Activated T-cell treated with anti-CD3 and anti-CD28 coated beads, Interleukin-2, amount 50 U/mL, for 48 hours (primary cell): ENCODE data around the gene ASPHD2.

Experiments used
- DNase-seq, 2 experiments: peaks; one replicate each; pipeline ENCODE4 v3.0.0-alpha.2; 2020

The ASPHD2 gene

GRCh38 chr22:26447584-26448329, 18.7 kb downstream of the ASPHD2 start:
- no peak for DNase-seq

- no peak for DNase-seq
Observed at GRCh38 chr22:26448334-26448733, 19.3 kb downstream of the ASPHD2 start.

GRCh38 chr22:26448941-26449340, 19.9 kb downstream of the ASPHD2 start:
- no peak for DNase-seq

GRCh38 chr22:26450453-26451185, 21.6 kb downstream of the ASPHD2 start:
- DNase-seq: no peak

GRCh38 chr22:26452236-26453016, 23.4 kb downstream of the ASPHD2 start:
- DNase-seq: no peak

GRCh38 chr22:26453216-26453615, 24.2 kb downstream of the ASPHD2 start:
- DNase-seq: no peak

GRCh38 chr22:26453812-26454500, 24.9 kb downstream of the ASPHD2 start:
- DNase-seq: no peak

GRCh38 chr22:26457661-26458272, 28.7 kb downstream of the ASPHD2 start:
- no peak for DNase-seq

GRCh38 chr22:26460202-26460601, 31.1 kb downstream of the ASPHD2 start:
- no peak for DNase-seq

GRCh38 chr22:26461188-26461810, 32.2 kb downstream of the ASPHD2 start:
- DNase-seq: peak; percentile 48 to 57

GRCh38 chr22:26462051-26462450, 33.0 kb downstream of the ASPHD2 start:
- no peak for DNase-seq

GRCh38 chr22:26462641-26463040, 33.6 kb downstream of the ASPHD2 start:
- DNase-seq: no peak

- no peak for DNase-seq
Observed at GRCh38 chr22:26463101-26463661, 34.1 kb downstream of the ASPHD2 start.

GRCh38 chr22:26463688-26464087, 34.6 kb downstream of the ASPHD2 start:
- DNase-seq: no peak

GRCh38 chr22:26464312-26464711, 35.3 kb downstream of the ASPHD2 start:
- DNase-seq: no peak

GRCh38 chr22:26466196-26466595, 37.1 kb downstream of the ASPHD2 start:
- DNase-seq: no peak

GRCh38 chr22:26470807-26471206, 41.7 kb downstream of the ASPHD2 start:
- no peak for DNase-seq

- DNase-seq: no peak
Observed at GRCh38 chr22:26471522-26471921, 42.5 kb downstream of the ASPHD2 start.

- no peak for DNase-seq
Observed at GRCh38 chr22:26474682-26475081, 45.6 kb downstream of the ASPHD2 start.

GRCh38 chr22:26476705-26477340, 47.8 kb downstream of the ASPHD2 start:
- DNase-seq: no peak

GRCh38 chr22:26477341-26477731, 48.3 kb downstream of the ASPHD2 start:
- DNase-seq: no peak
